Glomerular endothelial cell (primary cell): Measurements from ENCODE around the gene GNA12. TPM values are rescaled to one million over a fixed set of nuclear protein-coding genes. Genes with fewer than 3 reads are reported as not detected.

Experiments
- DNase-seq: peaks from one replicate; pipeline ENCODE4 v3.0.0-alpha.2; 2011; ENCODE audit warnings: low read depth, low spot score; ENCODE audit errors: extremely low read depth
- total RNA-seq: library from RNA; depleted of rRNA; stranded (reverse); fragments of >200 nt; gene quantifications from 2 replicates; pipeline ENCODE4 v1.2.3, GENCODE V29; 2015

Gene GNA12
- total RNA-seq, 1 donor from 2014 or later, result 86.9 TPM

- DNase-seq, result no peak
Observed at GRCh38 chr7:2719007-2719406, 125.1 kb downstream of the GNA12 start.

- DNase-seq, result no peak
Observed at GRCh38 chr7:2718296-2718965, 125.7 kb downstream of the GNA12 start.

- DNase-seq, result no peak
Observed at GRCh38 chr7:2717293-2718261, 126.5 kb downstream of the GNA12 start.

- DNase-seq, result no peak
Observed at GRCh38 chr7:2716906-2717292, 127.2 kb downstream of the GNA12 start.

GRCh38 chr7:2716488-2716887 lies 127.6 kb downstream of the GNA12 start:
- DNase-seq, result no peak

GRCh38 chr7:2715341-2716231 lies 128.5 kb downstream of the GNA12 start:
- DNase-seq, result no peak

DNA sequence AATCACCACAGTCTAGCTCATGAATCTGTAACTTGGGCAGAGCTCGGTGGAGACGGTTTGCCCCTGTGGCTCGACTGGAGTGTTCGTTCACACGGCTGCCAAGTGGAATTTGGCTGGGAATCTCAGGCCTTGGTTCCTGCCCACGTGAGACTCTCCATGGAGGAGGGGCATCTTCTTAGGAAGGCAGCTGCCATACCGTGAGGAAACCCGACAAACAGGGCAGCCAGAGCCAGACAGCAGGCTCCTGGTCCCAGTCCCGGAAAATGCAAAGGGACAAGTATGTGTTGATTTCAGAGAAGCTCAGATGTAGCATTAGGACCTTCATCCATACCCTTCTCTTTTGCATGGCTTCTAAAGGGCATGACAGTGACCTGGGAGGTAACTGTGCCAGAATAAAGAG lies 129.5 kb downstream of the GNA12 start:
- no peak for DNase-seq

- DNase-seq, result no peak
Observed at GRCh38 chr7:2713978-2714377, 130.1 kb downstream of the GNA12 start.

DNA sequence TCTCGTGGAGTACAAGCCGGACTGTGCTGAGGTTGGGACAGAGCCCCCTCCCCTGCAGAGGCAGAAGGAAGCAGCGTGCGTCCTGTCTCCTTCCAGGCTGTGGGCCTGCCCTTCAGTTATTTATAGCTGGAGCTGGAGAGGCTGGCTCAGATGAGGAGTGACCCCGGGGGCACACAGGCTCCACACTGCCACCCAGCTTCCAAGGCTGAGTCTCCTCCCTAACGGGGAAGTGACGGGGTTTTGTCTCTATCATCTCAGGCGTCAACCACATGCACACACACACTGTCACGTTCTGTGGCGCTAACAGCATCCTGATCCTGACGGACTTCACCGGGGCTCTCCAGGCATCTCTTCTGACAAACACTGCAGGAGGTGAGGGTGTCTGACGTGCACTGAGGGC lies 130.7 kb downstream of the GNA12 start:
- no peak for DNase-seq

GRCh38 chr7:2711895-2712675 lies 132.0 kb downstream of the GNA12 start:
- no peak for DNase-seq

- DNase-seq, result no peak
Observed at GRCh38 chr7:2710901-2711551, 133.1 kb downstream of the GNA12 start.

- no peak for DNase-seq
Observed at GRCh38 chr7:2710286-2710655, 133.8 kb downstream of the GNA12 start.

DNA sequence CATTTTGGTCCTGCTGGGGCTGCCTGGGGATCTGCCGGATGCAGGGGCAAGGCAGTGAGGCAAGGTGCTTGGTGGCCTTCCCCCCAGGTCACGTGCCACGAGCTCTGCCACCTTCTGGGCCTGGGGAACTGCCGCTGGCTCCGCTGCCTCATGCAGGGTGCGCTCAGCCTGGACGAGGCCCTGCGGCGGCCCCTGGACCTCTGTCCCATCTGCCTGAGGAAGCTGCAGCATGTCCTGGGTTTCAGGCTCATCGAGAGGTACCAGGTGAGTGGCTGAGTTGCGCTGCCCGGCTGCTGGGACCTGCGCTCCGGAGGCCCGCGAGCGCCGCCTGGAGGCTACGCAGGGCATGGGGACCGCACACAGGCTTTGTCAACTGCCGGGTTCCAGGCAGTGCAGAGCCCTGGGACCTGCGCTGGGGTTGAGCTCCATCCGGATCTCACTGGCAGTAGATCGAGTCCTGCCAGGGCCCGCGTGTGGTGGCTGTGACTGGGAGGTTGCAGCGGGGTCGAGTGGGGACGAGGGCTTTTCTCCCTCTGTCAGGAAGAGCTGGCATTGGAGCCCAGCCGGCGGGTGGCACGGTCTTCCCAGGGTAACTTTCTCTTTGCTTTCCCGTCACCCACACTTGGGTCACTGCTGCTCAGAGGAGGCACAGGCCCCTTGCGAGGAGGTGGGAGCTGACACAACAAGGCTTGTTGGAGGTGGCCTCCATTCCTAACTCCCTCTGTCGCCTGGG lies 134.4 kb downstream of the GNA12 start:
- no peak for DNase-seq

DNA sequence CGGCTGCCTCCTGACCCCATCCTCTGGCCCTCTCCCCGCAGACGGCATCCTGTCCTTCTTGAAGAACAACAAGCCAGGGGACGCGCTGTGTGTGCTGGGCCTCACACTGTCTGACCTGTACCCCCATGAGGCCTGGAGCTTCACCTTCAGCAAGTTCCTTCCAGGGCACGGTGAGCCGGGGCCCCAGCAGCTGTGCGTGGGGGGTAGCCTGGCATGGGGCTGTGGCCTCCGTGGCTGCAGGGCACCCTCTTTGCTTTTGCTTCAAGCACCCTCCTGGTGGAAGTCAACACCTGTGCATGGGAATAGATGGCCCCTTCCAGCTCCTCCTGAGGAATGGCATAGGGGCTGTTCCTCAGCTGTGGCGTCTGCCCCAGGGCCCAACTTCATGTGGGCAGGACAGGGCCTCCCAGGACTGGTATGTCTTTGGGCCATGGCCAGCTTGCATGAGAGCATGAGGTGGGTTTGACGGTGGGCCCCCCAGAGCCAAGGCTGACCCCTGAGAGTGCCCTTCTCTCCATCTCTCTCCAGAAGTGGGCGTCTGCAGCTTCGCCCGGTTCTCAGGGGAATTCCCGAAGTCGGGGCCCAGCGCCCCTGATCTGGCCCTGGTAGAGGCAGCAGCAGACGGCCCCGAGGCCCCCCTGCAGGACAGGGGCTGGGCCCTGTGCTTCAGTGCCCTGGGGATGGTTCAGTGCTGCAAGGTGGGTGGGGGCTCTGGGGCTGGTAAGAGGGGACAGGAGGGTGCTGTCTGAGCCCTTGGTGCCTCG lies 135.4 kb downstream of the GNA12 start:
- no peak for DNase-seq

GRCh38 chr7:2708041-2708440 lies 136.1 kb downstream of the GNA12 start:
- no peak for DNase-seq

DNA sequence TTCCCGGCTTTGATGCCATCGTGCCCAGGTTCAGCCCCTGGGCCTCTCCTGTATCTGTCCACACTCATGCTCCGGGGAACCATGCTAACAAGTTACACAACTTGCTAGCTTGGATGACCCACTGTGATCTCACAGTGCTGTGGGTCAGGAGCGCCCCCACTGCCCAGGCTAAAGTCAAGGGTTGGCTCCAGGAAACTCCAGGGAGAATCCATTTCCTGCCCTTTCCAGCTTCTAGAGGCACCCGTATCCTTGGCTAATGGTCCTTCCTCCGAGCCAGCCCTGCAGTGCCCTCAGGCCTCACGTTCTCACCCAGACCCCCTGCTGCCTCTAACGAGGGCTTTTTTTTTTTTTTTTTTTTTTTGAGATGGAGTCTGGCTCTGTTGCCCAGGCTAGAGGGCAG lies 136.6 kb downstream of the GNA12 start:
- no peak for DNase-seq

- no peak for DNase-seq
Observed at GRCh38 chr7:2706685-2707126, 137.4 kb downstream of the GNA12 start.

DNA sequence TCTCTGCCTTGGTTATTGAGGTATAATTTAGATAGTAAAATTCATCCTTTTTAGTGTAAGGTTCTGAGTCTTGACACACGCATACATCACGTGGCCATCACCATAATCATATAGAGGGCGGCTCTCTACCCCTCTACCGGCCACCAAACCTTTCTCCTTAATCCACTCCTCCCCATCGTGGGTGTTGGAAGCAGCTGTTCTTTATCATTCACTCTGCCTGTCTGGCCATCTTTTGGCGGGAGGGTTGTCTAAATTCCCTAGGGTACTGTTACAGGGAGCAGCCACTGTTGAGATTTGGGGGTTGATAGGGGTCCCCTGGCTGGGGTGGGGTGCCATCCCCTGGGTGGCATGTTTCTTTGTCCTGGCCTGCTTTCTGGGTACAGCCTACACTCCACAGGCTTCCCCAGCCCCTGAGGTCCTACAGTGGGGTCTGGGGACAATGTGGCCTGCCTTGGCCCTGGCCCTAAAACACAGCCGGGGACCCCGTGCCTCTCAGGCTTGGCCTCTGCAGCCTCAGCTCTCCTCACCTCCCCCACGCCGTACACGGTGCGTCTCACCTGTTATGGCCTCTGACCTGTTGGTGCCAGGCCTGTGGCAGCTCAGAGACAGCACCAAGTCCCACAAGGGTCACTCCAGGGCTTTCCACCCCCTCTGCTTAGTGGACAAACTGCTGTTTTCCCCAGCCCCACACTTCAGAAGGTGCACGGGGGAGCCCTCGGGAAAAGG lies 138.6 kb downstream of the GNA12 start:
- no peak for DNase-seq
